CD14-positive monocyte (primary cell): ENCODE measurements around the gene RAB3D. TPM values are rescaled to one million over a fixed set of nuclear protein-coding genes. Genes with fewer than 3 reads are reported as not detected.

Experiments
- DNase-seq, 3 donors: peaks; one replicate each; pipeline ENCODE4 v3.0.0-alpha.2; 2011 to 2022
- H2AFZ ChIP-seq: 2 replicates; pipeline ENCODE4 v1.6.0; 2012; ENCODE audit warnings: mild to moderate bottlenecking, low read depth, low read length, inconsistent platforms; ENCODE audit not compliant: insufficient read depth, poor library complexity, severe bottlenecking
- H3K27ac ChIP-seq, 2 donors: 1 replicate in 1 of 2; 2 replicates in 1 of 2; pipeline ENCODE4 v1.5.1; 2012 to 2013; ENCODE audit warnings: low read length in 2 of 2, control low read depth in 1 of 2, inconsistent platforms in 1 of 2, low read depth in 1 of 2, mild to moderate bottlenecking in 1 of 2
- H3K27me3 ChIP-seq, 2 donors: one replicate each; pipeline versions ENCODE4 v1.6.0 to v1.6.1; 2011 to 2013; ENCODE audit warnings: low read length in 2 of 2; ENCODE audit not compliant: control insufficient read depth in 2 of 2, insufficient read depth in 2 of 2
- H3K36me3 ChIP-seq, 2 donors: replicated peaks in 1 of 2; 1 replicate in 1 of 2; 2 replicates in 1 of 2; pipeline versions ENCODE4 v1.5.1 to v1.6.1; 2012 to 2013; ENCODE audit warnings: low read length in 2 of 2, control low read depth in 1 of 2, inconsistent platforms in 1 of 2, mild to moderate bottlenecking in 1 of 2; ENCODE audit not compliant: insufficient read depth in 2 of 2, control insufficient read depth in 1 of 2
- H3K4me1 ChIP-seq, 2 donors: 1 replicate in 1 of 2; 2 replicates in 1 of 2; pipeline versions ENCODE4 v1.5.1 to v1.6.1; 2012 to 2013; ENCODE audit warnings: low read length in 2 of 2, control low read depth in 1 of 2, inconsistent platforms in 1 of 2, mild to moderate bottlenecking in 1 of 2, moderate library complexity in 1 of 2; ENCODE audit not compliant: insufficient read depth in 2 of 2, control insufficient read depth in 1 of 2
- H3K4me2 ChIP-seq: replicated peaks from 2 replicates; pipeline ENCODE3; 2012; ENCODE audit warnings: low read length, moderate library complexity, mild to moderate bottlenecking; ENCODE audit not compliant: poor library complexity, severe bottlenecking; ENCODE audit errors: extremely low read depth
- H3K4me3 ChIP-seq, 3 experiments: fragments of 200-600 bp in 1 of 3; sonication (generic) in 1 of 3; replicated peaks in 1 of 3; 1 replicate in 2 of 3; 2 replicates in 1 of 3; pipeline ENCODE4 v1.5.1; 2011 to 2013; ENCODE audit warnings: low read length in 3 of 3, mild to moderate bottlenecking in 3 of 3, control low read depth in 2 of 3, low read depth in 2 of 3, inconsistent platforms in 1 of 3, moderate library complexity in 1 of 3
- H3K79me2 ChIP-seq: 2 replicates; pipeline ENCODE4 v1.6.0; 2012; ENCODE audit warnings: mild to moderate bottlenecking, control low read depth, inconsistent platforms, low read length, moderate library complexity; ENCODE audit not compliant: insufficient read depth
- H3K9ac ChIP-seq: 2 replicates; pipeline ENCODE4 v1.6.0; 2017; ENCODE audit warnings: low read length, mild to moderate bottlenecking; ENCODE audit not compliant: insufficient read depth, poor library complexity, severe bottlenecking
- H3K9me3 ChIP-seq, 2 donors: replicated peaks in 1 of 2; 1 replicate in 1 of 2; 2 replicates in 1 of 2; pipeline versions ENCODE4 v1.5.1 to v1.6.1; 2012 to 2013; ENCODE audit warnings: low read length in 2 of 2, control low read depth in 1 of 2; ENCODE audit not compliant: control insufficient read depth in 1 of 2, insufficient read depth in 1 of 2
- H4K20me1 ChIP-seq: 2 replicates; pipeline ENCODE4 v1.6.0; 2012; ENCODE audit warnings: mild to moderate bottlenecking, low read length, control low read depth, moderate library complexity; ENCODE audit not compliant: insufficient read depth
- H3K27ac Mint-ChIP-seq, 7 donors: one replicate each; pipeline ENCODE4 v1.8.0; 2020; ENCODE audit warnings: mild to moderate bottlenecking in 7 of 7, mixed read lengths in 7 of 7, moderate library complexity in 6 of 7, inconsistent platforms in 2 of 7
- H3K27me3 Mint-ChIP-seq, 3 donors: one replicate each; pipeline ENCODE4 v1.8.0; 2021 to 2022; ENCODE audit warnings: low read depth in 3 of 3, mild to moderate bottlenecking in 3 of 3, mixed read lengths in 3 of 3, moderate library complexity in 3 of 3, inconsistent platforms in 1 of 3
- H3K36me3 Mint-ChIP-seq, 2 donors: one replicate each; pipeline ENCODE4 v1.8.0; 2020; ENCODE audit warnings: mixed read lengths in 2 of 2, inconsistent platforms in 1 of 2, mild to moderate bottlenecking in 1 of 2
- H3K4me1 Mint-ChIP-seq: one replicate; pipeline ENCODE4 v1.8.0; 2020; ENCODE audit warnings: mild to moderate bottlenecking, mixed read lengths
- H3K4me3 Mint-ChIP-seq, 2 donors: one replicate each; pipeline ENCODE4 v1.8.0; 2020; ENCODE audit warnings: mild to moderate bottlenecking in 2 of 2, mixed read lengths in 2 of 2, moderate library complexity in 1 of 2
- H3K9me3 Mint-ChIP-seq, 7 donors: one replicate each; pipeline ENCODE4 v1.8.0; 2020 to 2022; ENCODE audit warnings: mixed read lengths in 7 of 7, mild to moderate bottlenecking in 6 of 7, moderate library complexity in 6 of 7, inconsistent platforms in 2 of 7
- CTCF ChIP-seq: fragments of 200-600 bp; IDR thresholded peaks from one replicate; pipeline ENCODE4 v1.8.0; 2022; ENCODE audit warnings: antibody characterized with exemption, mild to moderate bottlenecking
- WGBS: methylation state at CpG from one replicate; pipeline ENCODE4 v1.1.5; 2013; ENCODE audit warnings: missing lambda C conversion rate; ENCODE audit not compliant: insufficient coverage; 5-methylcytosine and 5-hydroxymethylcytosine counted together
- intact Hi-C, 2 donors: fragments of 100-400 bp; cut with micrococcal nuclease; formaldehyde crosslinking; loops; one replicate each; pipeline versions ENCODE4 v1.15.0 to v1.15.1; 2023
- polyA plus RNA-seq, 3 donors: library from polyadenylated mRNA; depleted of rRNA in 1 of 3; unstranded in 2 of 3; stranded (reverse) in 1 of 3; fragments of 300-500 nt in 2 of 3; fragments of >200 nt in 1 of 3; fragmentation: Illumina TruSeq in 2 of 3; gene quantifications; 1 replicate in 2 of 3; 2 replicates in 1 of 3; pipeline ENCODE4 v1.2.3, GENCODE V29; 2012 to 2021

Gene RAB3D
- polyA plus RNA-seq, 3 donors, result 52.9 to 78.1 (median 60.8) TPM

- no peak for DNase-seq
- no peaks in the 10 kb centered on the region for H3K79me2 ChIP-seq
- Mint-ChIP-seq H3K27me3 (peaks cover 0 to 2% (median 1%) of the 10 kb centered on the region in 3 donors), H3K4me1 (peaks cover 7% of the 10 kb centered on the region), H3K4me3 (no peak overlapping the region), H3K27ac (peak overlapping the region in 1 of 7 donors; percentile 33), H3K36me3 (peaks cover 63 to 88% of the 10 kb centered on the region in 2 donors), H3K9me3 (no peaks in the 10 kb centered on the region)
- H3K4me1 ChIP-seq, result no peaks in the 10 kb centered on the region
- no peaks in the 10 kb centered on the region for H3K27me3 ChIP-seq
- intact Hi-C loops, result no loop called here
- TF ChIP-seq CTCF, result no peak
- H3K4me2 ChIP-seq, result no peak overlapping the region
- H3K36me3 ChIP-seq, result peaks cover 64 to 78% of the 10 kb centered on the region in 2 donors
- no peak overlapping the region for H2AFZ ChIP-seq
- no peaks in the 10 kb centered on the region for H3K9me3 ChIP-seq
- 99% methylated on average over 10 of the region's 10 CpGs for WGBS
- no peak overlapping the region for H3K27ac ChIP-seq
- H4K20me1 ChIP-seq, result peaks cover 59% of the 10 kb centered on the region
- no peak overlapping the region for H3K4me3 ChIP-seq
- no peak overlapping the region for H3K9ac ChIP-seq
Measured at GRCh38 chr19:11363881-11364280, 24.4 kb upstream of the RAB3D start.

- DNase-seq, result no peak
- Mint-ChIP-seq H3K4me1 (peaks cover 18% of the 10 kb centered on the region), H3K9me3 (no peaks in the 10 kb centered on the region), H3K27me3 (peaks cover 1 to 3% (median 2%) of the 10 kb centered on the region in 3 donors), H3K27ac (peak overlapping the region in 1 of 7 donors; percentile 58), H3K4me3 (no peak overlapping the region), H3K36me3 (peaks cover 63 to 91% of the 10 kb centered on the region in 2 donors)
- Histone ChIP-seq H3K4me3 (no peak overlapping the region), H4K20me1 (peaks cover 70% of the 10 kb centered on the region), H3K9me3 (no peaks in the 10 kb centered on the region), H3K27me3 (no peaks in the 10 kb centered on the region), H3K9ac (no peak overlapping the region), H3K27ac (no peak overlapping the region), H2AFZ (no peak overlapping the region), H3K4me1 (peaks cover 0 to 4% of the 10 kb centered on the region in 2 donors), H3K36me3 (peaks cover 64 to 87% of the 10 kb centered on the region in 2 donors), H3K79me2 (no peaks in the 10 kb centered on the region), H3K4me2 (no peak overlapping the region)
- TF ChIP-seq CTCF, result no peak
- 95% methylated on average over 29 of the region's 35 CpGs for WGBS
- intact Hi-C loops, result no loop called here
Measured at GRCh38 chr19:11361771-11362731, 22.6 kb upstream of the RAB3D start.
